WTC11 (cell line): Measurements from ENCODE around the gene BCAP29. TPM values are rescaled to one million over a fixed set of nuclear protein-coding genes. Genes with fewer than 3 reads are reported as not detected.

Source experiments
- ATAC-seq: fragments of 200-7000 bp; cut with Tn5 transposase; 2 replicates; pipeline ENCODE4 v1.10.0; 2021; ENCODE audit warnings: mild to moderate bottlenecking, moderate library complexity
- CTCF ChIA-PET: fragments of 300-600 bp; sonication (Branson Sonifier 250); formaldehyde crosslinking; loops from one replicate; lab custom pipeline; 2021; ENCODE audit warnings: antibody characterized with exemption; lab: Charles Lee
- POLR2A ChIA-PET: fragments of 350-600 bp; sonication (Branson Sonifier 250); formaldehyde crosslinking; loops from one replicate; lab custom pipeline; 2021; ENCODE audit warnings: antibody characterized with exemption; lab: Charles Lee
- DNase-seq: peaks from one replicate; pipeline ENCODE4 v3.0.0; 2021; ENCODE audit warnings: low spot score
- H3K27ac Mint-ChIP-seq: 2 replicates; pipeline ENCODE4 v1.8.0; 2021; ENCODE audit warnings: mixed read lengths
- H3K27me3 Mint-ChIP-seq: 2 replicates; pipeline ENCODE4 v1.8.0; 2021; ENCODE audit warnings: low read depth, mild to moderate bottlenecking, moderate library complexity, mixed read lengths
- H3K36me3 Mint-ChIP-seq: 2 replicates; pipeline ENCODE4 v1.8.0; 2021; ENCODE audit warnings: mixed read lengths
- H3K4me1 Mint-ChIP-seq: 2 replicates; pipeline ENCODE4 v1.8.0; 2022; ENCODE audit warnings: mixed read lengths
- H3K4me3 Mint-ChIP-seq: 2 replicates; pipeline ENCODE4 v1.8.0; 2021; ENCODE audit warnings: mild to moderate bottlenecking, moderate library complexity, mixed read lengths
- H3K9me3 Mint-ChIP-seq: 2 replicates; pipeline ENCODE4 v1.8.0; 2021; ENCODE audit warnings: mixed read lengths
- CDX4 ChIP-seq: fragments of 250-450 bp; sonication (Bioruptor Pico); IDR thresholded peaks from 2 replicates; pipeline ENCODE4 v1.9.0; 2021; ENCODE audit warnings: moderate library complexity, mild to moderate bottlenecking, inconsistent platforms, borderline replicate concordance
- CREM ChIP-seq: sonication (generic); formaldehyde crosslinking; IDR thresholded peaks from 2 replicates; pipeline ENCODE4 v1.8.1; 2022; ENCODE audit warnings: mild to moderate bottlenecking, missing genetic modification reagents, moderate library complexity
- CTCF ChIP-seq: fragments of 200-600 bp; IDR thresholded peaks from 2 replicates; pipeline ENCODE4 v1.8.0; 2022; ENCODE audit warnings: antibody characterized with exemption
- ELF4 ChIP-seq: sonication (generic); formaldehyde crosslinking; IDR thresholded peaks from 2 replicates; pipeline ENCODE4 v1.8.1; 2022; ENCODE audit warnings: low read depth, mild to moderate bottlenecking, moderate library complexity, missing genetic modification reagents
- FOXP1 ChIP-seq: sonication (generic); formaldehyde crosslinking; IDR thresholded peaks from 2 replicates; pipeline ENCODE4 v1.8.0; 2022; ENCODE audit warnings: missing genetic modification reagents, mild to moderate bottlenecking, moderate library complexity, borderline replicate concordance
- GRHL2 ChIP-seq: fragments of 250-450 bp; sonication (Bioruptor Pico); IDR thresholded peaks from 2 replicates; pipeline ENCODE4 v1.8.0; 2022; ENCODE audit warnings: mild to moderate bottlenecking, moderate library complexity; ENCODE audit not compliant: insufficient replicate concordance, severe bottlenecking
- JAZF1 ChIP-seq: fragments of 250-450 bp; sonication (Bioruptor Pico); IDR thresholded peaks from 2 replicates; pipeline ENCODE4 v1.9.0; 2021; ENCODE audit warnings: moderate library complexity, mild to moderate bottlenecking, inconsistent platforms
- MAX ChIP-seq: sonication (generic); formaldehyde crosslinking; IDR thresholded peaks from 2 replicates; pipeline ENCODE4 v1.8.0; 2022; ENCODE audit warnings: mild to moderate bottlenecking, missing genetic modification reagents
- NR2C2 ChIP-seq: sonication (generic); formaldehyde crosslinking; IDR thresholded peaks from 2 replicates; pipeline ENCODE4 v1.8.0; 2022; ENCODE audit warnings: mild to moderate bottlenecking, missing genetic modification reagents
- PREB ChIP-seq: sonication (generic); formaldehyde crosslinking; IDR thresholded peaks from 2 replicates; pipeline ENCODE4 v1.8.1; 2022; ENCODE audit warnings: mild to moderate bottlenecking, missing genetic modification reagents, moderate library complexity, borderline replicate concordance
- RELA ChIP-seq: sonication (generic); formaldehyde crosslinking; IDR thresholded peaks from 2 replicates; pipeline ENCODE4 v1.8.1; 2022; ENCODE audit warnings: missing genetic modification reagents, mild to moderate bottlenecking, borderline replicate concordance
- RORB ChIP-seq: fragments of 250-450 bp; sonication (Bioruptor Pico); IDR thresholded peaks from 2 replicates; pipeline ENCODE4 v1.9.0; 2021; ENCODE audit warnings: mild to moderate bottlenecking
- SOX15 ChIP-seq: fragments of 250-450 bp; sonication (Bioruptor Pico); IDR thresholded peaks from 2 replicates; pipeline ENCODE4 v1.9.0; 2021; ENCODE audit warnings: mild to moderate bottlenecking
- SP1 ChIP-seq: sonication (generic); formaldehyde crosslinking; conservative IDR thresholded peaks from 2 replicates; pipeline ENCODE4 v1.8.1; 2022; ENCODE audit warnings: missing genetic modification reagents
- TEAD4 ChIP-seq: sonication (generic); formaldehyde crosslinking; IDR thresholded peaks from 2 replicates; pipeline ENCODE4 v1.8.0; 2022; ENCODE audit warnings: mild to moderate bottlenecking, missing genetic modification reagents
- TP53 ChIP-seq: sonication (generic); formaldehyde crosslinking; IDR thresholded peaks from 2 replicates; pipeline ENCODE4 v1.8.1; 2023; ENCODE audit warnings: mild to moderate bottlenecking, missing genetic modification reagents
- USF1 ChIP-seq: sonication (generic); formaldehyde crosslinking; IDR thresholded peaks from 2 replicates; pipeline ENCODE4 v1.8.0; 2022; ENCODE audit warnings: mild to moderate bottlenecking, missing genetic modification reagents
- ZBTB43 ChIP-seq: sonication (generic); formaldehyde crosslinking; IDR thresholded peaks from 2 replicates; pipeline ENCODE4 v1.8.1; 2023; ENCODE audit warnings: mild to moderate bottlenecking, missing genetic modification reagents
- ZNF232 ChIP-seq: sonication (generic); formaldehyde crosslinking; IDR thresholded peaks from 2 replicates; pipeline ENCODE4 v1.8.0; 2022; ENCODE audit warnings: mild to moderate bottlenecking, missing genetic modification reagents
- ZNF423 ChIP-seq: fragments of 250-450 bp; sonication (Bioruptor Pico); IDR thresholded peaks from 2 replicates; pipeline ENCODE4 v2.1.2; 2022; ENCODE audit warnings: mild to moderate bottlenecking, moderate library complexity
- ZNF425 ChIP-seq: fragments of 250-450 bp; sonication (Bioruptor Pico); conservative IDR thresholded peaks from 2 replicates; pipeline ENCODE4 v1.9.0; 2021; ENCODE audit warnings: mild to moderate bottlenecking
- total RNA-seq: library from RNA; stranded (reverse); gene quantifications from 3 replicates; pipeline ENCODE4 v1.2.3, GENCODE V29; 2021

BCAP29 gene
- total RNA-seq, 1 experiment from 2014 or later, result 14.5 TPM

- H3K4me3 Mint-ChIP-seq, result no peak overlapping the region
- H3K9me3 Mint-ChIP-seq, result peaks cover 6% of the 10 kb centered on the region
- POLR2A ChIA-PET, result no interaction called here
- H3K27me3 Mint-ChIP-seq, result no peaks in the 10 kb centered on the region
- DNase-seq (no peak), ATAC-seq (no peak)
- peaks cover 6% of the 10 kb centered on the region for H3K4me1 Mint-ChIP-seq
- no peak overlapping the region for H3K27ac Mint-ChIP-seq
- H3K36me3 Mint-ChIP-seq, result peaks cover 15% of the 10 kb centered on the region
- TF ChIP-seq PREB (CRISPR knock-in tag) (no peak), RELA (CRISPR knock-in tag) (no peak), SP1 (no peak), GRHL2 (CRISPR knock-in tag) (no peak), NR2C2 (CRISPR knock-in tag) (no peak)
- CTCF ChIA-PET, result no interaction called here
Measured at GRCh38 chr7:107593025-107593410, 13.0 kb downstream of the BCAP29 start.

GRCh38 chr7:107594961-107595737 is 15.1 kb downstream of the BCAP29 start:
- ATAC-seq (no peak), DNase-seq (no peak)
- POLR2A ChIA-PET, result no interaction called here
- no peak for TF ChIP-seq ZNF423
- no peak for TF ChIP-seq SOX15
- TF ChIP-seq ELF4 (CRISPR knock-in tag), result no peak
- TF ChIP-seq TEAD4 (CRISPR knock-in tag), result no peak
- no peak for TF ChIP-seq ZNF425 (CRISPR knock-in tag)
- TF ChIP-seq ZNF232 (CRISPR knock-in tag), result no peak
- TF ChIP-seq MAX, result no peak
- no peak for TF ChIP-seq CTCF
- TF ChIP-seq TP53, result no peak
- Mint-ChIP-seq H3K4me1 (peaks cover 6% of the 10 kb centered on the region), H3K27ac (no peak overlapping the region), H3K9me3 (no peaks in the 10 kb centered on the region), H3K36me3 (peaks cover 5% of the 10 kb centered on the region; the same call in 1 of the 2 replicates), H3K27me3 (no peaks in the 10 kb centered on the region), H3K4me3 (no peak overlapping the region)
- CTCF ChIA-PET, result interaction anchor here (1.3 kb wide), 1 partner anchor 66 kb away, joined by 3 read pairs; no protein-coding TSS in a partner anchor

GRCh38 chr7:107596881-107597581 is 17.0 kb downstream of the BCAP29 start:
- Mint-ChIP-seq H3K36me3 (peaks cover 5% of the 10 kb centered on the region; the same call in 1 of the 2 replicates), H3K27ac (peak overlapping the region; percentile 43), H3K4me1 (peaks cover 6% of the 10 kb centered on the region), H3K9me3 (no peaks in the 10 kb centered on the region), H3K27me3 (no peaks in the 10 kb centered on the region), H3K4me3 (no peak overlapping the region)
- ChIA-PET POLR2A (no interaction called here), CTCF (interaction anchor here (1.3 kb wide), 1 partner anchor 134 kb away, joined by 3 read pairs; no protein-coding TSS in a partner anchor)
- ATAC-seq, result peak; percentile 68
- DNase-seq, result no peak
- TF ChIP-seq TP53 (no peak), ZNF232 (CRISPR knock-in tag) (no peak), CREM (CRISPR knock-in tag) (no peak), JAZF1 (CRISPR knock-in tag) (no peak), RORB (no peak), FOXP1 (CRISPR knock-in tag) (no peak), NR2C2 (CRISPR knock-in tag) (no peak), CDX4 (no peak), USF1 (CRISPR knock-in tag) (no peak), ZBTB43 (CRISPR knock-in tag) (no peak)
